Gastrocnemius medialis (tissue), 4 donors: ENCODE measurements around the gene STMN1.

Source experiments
- POLR2A ChIP-seq, 2 donors: fragments of 450-650 bp; IDR thresholded peaks; one replicate each; pipeline ENCODE4 v1.6.1; 2017; ENCODE audit warnings: antibody characterized with exemption in 2 of 2, mild to moderate bottlenecking in 2 of 2, moderate library complexity in 2 of 2
- TF ChIP-seq, protein P1 (sequence below), 5 experiments: fragments of 450-650 bp in 3 of 5; fragments of 200-600 bp in 2 of 5; sonication (generic) in 2 of 5; IDR thresholded peaks in 4 of 5; conservative IDR thresholded peaks in 1 of 5; 1 replicate in 4 of 5; 2 replicates in 1 of 5; pipeline ENCODE4 v1.5.1; 2016 to 2019; ENCODE audit warnings: antibody characterized with exemption in 5 of 5, mild to moderate bottlenecking in 3 of 5, moderate library complexity in 3 of 5

DNA sequence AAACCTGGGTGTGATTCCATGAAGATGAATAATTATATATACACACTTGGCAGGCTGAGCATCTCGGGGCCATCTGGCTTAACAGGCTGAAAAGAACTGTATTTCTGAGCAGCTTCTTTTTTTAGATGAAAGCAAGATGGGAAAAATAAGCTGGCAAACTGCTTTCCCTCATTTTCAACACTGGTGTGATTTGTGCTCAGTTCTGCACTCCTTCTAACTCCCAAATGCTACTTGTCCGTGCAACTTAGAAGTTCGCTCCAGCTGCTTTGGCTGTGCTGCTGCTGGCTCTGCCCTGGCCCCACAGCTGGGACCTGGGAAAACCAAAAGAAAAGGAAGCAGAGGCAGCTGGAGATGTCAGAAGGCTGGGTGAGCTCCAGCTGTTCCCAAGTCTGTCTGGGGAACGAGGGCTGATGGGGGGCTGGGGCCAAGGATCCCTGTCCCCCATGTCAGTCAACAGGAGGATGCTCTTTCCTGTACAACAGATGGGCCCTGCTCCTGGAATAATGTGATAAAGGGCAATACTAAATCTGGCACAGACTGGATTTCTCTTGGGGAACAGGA lies 46.7 kb upstream of the STMN1 start:
- TF ChIP-seq, protein P1, sequence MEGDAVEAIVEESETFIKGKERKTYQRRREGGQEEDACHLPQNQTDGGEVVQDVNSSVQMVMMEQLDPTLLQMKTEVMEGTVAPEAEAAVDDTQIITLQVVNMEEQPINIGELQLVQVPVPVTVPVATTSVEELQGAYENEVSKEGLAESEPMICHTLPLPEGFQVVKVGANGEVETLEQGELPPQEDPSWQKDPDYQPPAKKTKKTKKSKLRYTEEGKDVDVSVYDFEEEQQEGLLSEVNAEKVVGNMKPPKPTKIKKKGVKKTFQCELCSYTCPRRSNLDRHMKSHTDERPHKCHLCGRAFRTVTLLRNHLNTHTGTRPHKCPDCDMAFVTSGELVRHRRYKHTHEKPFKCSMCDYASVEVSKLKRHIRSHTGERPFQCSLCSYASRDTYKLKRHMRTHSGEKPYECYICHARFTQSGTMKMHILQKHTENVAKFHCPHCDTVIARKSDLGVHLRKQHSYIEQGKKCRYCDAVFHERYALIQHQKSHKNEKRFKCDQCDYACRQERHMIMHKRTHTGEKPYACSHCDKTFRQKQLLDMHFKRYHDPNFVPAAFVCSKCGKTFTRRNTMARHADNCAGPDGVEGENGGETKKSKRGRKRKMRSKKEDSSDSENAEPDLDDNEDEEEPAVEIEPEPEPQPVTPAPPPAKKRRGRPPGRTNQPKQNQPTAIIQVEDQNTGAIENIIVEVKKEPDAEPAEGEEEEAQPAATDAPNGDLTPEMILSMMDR (IDR thresholded peaks at IDR 0.05 in 4 of 5, conservative IDR thresholded peaks at IDR 0.05 in 1 of 5) = no peak
- no peak for TF ChIP-seq POLR2A (IDR thresholded peaks at IDR 0.05)
